Measurements from ENCODE around the gene MINDY1.

MINDY1 gene

GRCh38 chr1:151011154-151011850, 4.6 kb upstream of the MINDY1 start:
- DNase-seq (no peak), ATAC-seq (no peak)

DNA sequence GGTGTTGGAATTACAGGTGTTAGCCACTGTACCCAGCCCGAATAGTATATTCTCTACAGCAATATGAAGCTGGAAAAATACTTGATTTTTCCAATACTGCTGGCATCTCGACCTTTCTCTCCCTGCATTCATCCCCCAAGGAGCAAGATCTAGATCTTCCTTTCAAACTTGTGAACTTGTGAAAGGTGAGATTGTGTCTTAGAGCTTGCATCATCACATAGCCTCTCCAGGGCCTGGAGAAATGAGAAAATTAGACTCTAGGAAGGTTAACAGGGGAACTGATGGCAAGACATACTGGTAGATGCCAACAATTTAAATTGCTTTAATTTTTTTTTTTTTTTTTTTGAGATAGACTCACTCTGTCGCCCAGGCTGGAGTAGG, 3.6 kb upstream of the MINDY1 start:
- ATAC-seq: no peak
- no peak for DNase-seq

DNA sequence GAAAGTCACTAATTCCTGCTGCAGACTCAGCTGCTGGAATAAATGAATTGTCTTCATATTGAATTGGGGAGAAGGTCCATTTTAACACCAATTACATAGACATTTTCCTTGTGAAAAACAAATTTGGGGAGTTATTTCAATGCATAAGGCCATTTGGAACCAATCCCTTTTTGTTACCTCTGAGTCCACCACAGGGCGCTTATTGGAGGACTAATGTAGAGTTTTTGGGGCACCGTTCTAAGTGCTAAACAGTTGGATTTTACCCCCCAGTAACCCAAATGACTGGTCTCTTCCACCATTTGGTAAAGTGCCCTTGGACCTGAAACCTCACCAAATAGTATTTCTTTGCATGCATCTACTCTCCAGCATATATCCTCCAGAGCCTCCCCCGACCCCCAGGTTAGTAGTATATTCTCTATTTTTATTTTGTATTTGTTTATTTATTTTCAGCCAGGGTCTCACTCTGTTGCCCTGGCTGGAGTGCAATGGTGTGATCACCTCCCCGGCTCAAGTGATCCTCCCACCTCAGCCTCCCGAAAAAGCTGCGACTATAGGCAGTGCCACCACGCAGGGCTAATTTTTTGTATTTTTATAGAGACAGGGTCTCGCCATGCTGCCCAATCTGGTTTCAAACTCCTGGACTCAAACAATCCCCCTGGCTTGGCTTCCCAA, 3.1 kb upstream of the MINDY1 start:
- no peak for ATAC-seq

DNA sequence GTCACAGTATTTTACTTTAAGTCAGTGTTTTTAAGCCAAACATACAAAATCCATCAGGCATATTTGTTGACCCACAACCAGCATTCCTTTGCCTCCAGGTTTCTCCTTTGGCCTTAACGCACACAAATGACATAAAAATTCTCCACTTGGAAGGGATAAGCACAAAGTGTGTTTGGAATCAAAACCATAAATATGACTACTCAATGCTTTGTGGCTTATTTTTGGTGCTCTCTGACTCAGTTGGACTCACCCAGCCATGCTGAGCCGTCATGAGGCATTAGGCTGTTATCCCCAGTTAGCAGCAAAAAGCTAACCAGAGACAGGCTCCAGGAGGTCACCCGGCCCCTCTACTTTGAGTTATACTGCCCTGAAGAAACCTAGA, 2.5 kb upstream of the MINDY1 start:
- no peak for DNase-seq
- no peak for ATAC-seq

More for the DNA sequence above, 3.1 kb upstream of the MINDY1 start:
- no peak for DNase-seq

DNA sequence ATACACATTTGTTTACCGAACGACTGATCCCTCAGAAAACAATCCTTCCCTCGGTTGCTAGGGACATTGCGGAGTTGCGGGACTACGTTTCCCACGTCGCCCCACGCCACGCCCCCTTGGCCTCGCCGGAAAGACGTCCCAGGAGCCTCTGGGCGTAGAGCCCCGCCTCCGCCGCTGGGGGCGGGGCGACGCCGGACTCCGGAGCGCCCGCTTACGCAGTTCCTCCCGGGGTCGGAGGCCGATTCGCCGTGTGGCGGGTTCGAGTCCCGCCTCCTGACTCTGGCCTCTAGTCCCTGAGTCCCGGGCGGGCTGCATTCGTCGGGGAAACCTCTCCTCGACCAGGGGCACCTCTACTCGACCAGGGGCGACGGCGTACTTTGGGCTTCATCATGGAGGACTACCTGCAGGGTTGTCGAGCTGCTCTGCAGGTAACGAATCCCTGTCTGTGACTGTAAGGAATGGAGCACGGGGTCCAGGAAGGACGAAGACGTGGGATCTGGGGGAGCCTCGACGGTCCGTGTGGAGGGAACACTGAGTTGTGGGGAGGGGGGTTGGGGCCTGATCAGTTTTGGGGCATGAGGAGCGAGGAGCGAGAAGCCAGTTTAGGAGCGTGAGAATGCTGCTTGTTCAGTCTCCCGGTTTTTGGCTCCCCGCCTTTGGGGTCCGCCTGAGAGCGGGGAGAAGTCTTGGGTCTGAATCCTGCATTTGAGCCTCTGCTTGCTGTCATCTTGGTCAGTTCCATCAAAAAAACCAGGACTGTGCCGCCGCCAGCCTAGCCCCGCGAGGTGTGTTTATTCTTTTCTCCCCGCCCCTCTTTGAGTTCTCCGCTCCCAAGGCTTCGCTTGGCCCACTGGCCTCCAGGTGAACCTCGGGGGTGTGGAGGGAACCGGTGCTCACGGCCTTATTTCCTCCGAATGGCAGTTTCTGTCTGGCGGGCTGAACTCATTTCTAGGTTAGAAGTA, 1.8 kb upstream of the MINDY1 start, which contains the start of gene PRUNE1:
TSS of gene PRUNE1 (plus strand) at position 206 of the 962 bp plus-strand sequence. CDS start at position 390, 184 bp downstream.
- DNase-seq (peak; percentile 98), ATAC-seq (peak; percentile 82)

DNA sequence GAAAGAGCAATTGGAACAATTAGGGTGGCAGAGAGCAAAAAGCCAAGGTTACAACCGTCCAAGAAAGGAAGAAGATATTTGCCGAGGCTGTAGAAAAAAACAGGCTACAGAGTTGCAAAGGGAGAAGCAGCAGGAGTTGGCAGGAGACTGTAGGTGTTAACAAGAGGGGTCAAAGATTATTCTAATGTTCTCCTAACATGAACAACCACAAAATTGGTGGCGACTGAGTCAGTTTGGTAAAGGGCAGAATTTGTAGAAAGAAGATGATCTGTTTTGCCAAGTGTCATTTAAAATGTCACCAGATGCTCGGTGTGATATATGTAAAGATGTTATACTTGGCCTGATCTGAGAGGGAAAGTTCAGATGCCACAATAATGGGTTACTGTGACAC, 1.1 kb upstream of the MINDY1 start:
- ATAC-seq: no peak

DNA sequence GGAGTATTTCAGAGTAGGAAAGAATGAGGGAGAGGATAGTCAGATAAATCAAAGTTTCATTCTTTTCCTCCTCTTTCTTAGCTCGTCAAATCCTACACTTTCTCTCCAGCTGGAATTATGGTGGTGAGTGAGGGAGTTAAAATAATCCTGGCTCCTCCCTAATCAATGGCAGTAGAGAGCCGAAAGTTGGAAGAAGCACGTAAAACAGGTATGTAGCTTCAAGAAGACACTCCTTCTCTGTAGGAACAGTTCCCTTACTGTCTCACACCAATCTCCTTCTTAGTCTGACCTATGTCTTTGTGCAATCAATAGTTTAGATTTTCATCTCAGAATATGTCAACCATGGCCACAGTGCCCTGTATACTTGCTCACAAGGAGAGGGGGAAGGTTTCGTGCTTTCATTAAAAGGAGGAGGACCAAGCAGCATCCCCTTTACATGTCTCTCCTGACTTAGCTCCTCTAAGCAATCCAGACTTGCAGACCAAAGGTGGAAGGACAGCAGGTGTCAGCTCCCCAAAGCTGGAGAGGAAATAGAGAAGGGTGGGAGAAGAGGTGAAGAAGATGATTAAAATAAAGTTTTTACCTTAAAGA, 878 bp downstream of the MINDY1 start:
- no peak for DNase-seq
- ATAC-seq: no peak

More for the DNA sequence above, 1.1 kb upstream of the MINDY1 start:
- no peak for DNase-seq

DNA sequence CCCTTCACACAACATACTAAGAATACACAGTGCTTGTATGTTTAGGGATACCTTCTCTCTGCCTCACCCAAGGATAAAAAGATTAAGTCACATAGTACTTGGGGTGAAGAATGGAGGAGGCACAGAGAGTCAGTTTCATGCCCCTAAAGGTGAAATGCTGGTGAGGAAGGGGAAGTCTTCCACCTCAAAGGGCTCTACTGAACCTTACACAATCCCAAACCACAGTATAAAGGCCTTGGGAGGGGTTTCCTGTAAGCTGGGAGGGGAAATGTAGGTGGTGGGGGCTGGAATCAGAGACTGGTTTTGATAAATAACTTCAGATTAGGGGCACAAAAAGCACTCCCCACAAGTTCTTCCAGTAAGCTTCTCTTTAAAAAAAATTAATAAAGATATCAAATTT, 3.5 kb downstream of the MINDY1 start:
- ATAC-seq (no peak), DNase-seq (no peak)

DNA sequence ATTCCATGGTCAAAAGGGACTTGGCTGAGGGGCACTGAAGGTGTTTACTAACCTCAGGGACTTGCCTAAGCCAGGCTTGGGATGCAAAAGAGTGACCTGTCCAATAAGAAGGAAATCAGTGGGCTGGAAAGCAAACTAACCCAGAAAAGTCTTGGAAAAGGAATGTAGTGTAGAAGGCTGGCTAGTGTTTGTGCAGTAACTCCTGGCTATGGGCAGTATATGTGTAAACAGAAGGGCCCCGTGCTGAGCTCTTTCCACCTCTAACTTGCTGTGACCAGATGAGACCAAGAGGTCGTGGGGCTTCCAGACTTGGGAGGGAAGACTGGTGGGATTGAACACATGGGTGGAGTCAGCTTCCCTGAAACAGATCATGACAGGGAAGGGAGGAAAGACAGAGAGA, 4.1 kb downstream of the MINDY1 start:
- DNase-seq (no peak), ATAC-seq (no peak)

GRCh38 chr1:151002051-151002450, 4.7 kb downstream of the MINDY1 start:
- ATAC-seq (no peak), DNase-seq (no peak)

- DNase-seq (no peak), ATAC-seq (no peak)
Observed at GRCh38 chr1:151001602-151002001, 5.1 kb downstream of the MINDY1 start.

DNA sequence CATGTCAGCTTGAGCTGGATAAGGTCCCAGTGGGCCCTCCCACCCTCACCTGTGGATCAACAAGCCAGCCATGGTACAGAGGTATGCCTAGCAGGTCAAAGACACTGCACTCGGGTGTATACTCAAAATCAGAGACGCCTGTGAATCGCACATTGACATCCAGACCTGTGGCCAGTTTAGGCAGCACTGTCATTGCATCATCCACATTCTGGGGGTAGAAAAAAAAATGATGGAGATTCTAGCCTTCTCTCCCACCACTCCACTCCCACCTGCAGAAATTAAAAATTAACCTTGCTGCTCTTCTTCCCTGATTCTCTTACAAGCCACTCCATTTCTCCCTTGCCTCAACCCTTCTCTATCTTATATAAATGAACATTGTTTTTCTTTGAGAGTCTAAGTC, 6.3 kb downstream of the MINDY1 start:
- no peak for DNase-seq
- ATAC-seq: no peak

- DNase-seq (no peak), ATAC-seq (no peak)
Observed at GRCh38 chr1:150999926-151000325, 6.8 kb downstream of the MINDY1 start.

DNA sequence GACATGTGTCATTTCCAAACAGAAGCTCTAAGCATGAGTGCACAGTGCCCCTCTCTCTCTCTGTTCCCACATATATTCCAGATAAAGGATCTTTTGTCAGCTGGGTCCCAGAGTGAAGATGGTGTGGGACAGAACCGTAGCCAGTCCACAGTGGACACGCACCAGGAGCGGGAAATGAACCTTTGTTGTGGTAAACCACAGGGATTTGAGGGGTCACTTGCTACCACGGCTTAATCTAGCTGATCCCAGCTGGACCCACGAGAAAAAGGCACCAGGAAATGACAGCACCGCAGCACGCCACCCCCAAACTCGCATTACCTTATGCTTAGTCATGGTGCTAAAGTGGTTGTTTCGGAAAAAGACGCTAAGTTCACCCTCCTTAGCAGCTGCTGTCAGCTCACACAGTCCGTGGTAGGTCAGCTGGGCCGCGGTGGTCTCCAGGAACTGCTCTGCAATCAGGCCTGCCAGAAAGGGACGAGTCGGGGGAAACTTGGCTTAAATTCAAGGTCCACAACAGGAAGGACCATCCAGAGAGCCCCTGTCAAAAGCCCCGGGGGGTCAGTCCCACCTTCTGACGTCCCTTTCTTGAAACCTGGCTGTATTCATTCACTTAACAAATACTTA, 7.5 kb downstream of the MINDY1 start:
- ATAC-seq: peak; percentile 78
- peak; percentile 51 for DNase-seq

DNA sequence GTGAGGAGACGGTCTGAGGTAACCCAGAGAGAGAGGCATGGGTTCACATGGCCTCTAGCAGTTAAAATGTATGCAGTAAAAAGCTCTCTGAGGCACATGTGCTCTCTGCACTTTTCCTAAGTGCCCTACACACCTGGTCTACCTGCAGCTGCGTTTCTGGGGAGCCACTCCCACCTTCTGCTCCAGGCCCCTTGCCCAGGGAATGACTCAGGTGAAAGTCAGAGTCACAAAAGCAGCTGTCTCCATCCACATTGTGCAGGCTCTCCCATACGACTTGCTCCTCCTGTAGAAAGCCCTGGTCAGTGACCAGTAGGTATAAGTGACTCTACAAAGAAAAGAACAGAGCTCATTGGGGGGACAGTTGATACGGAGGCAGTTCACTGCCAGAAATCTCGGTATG, 8.8 kb downstream of the MINDY1 start:
- ATAC-seq (no peak), DNase-seq (no peak)

DNA sequence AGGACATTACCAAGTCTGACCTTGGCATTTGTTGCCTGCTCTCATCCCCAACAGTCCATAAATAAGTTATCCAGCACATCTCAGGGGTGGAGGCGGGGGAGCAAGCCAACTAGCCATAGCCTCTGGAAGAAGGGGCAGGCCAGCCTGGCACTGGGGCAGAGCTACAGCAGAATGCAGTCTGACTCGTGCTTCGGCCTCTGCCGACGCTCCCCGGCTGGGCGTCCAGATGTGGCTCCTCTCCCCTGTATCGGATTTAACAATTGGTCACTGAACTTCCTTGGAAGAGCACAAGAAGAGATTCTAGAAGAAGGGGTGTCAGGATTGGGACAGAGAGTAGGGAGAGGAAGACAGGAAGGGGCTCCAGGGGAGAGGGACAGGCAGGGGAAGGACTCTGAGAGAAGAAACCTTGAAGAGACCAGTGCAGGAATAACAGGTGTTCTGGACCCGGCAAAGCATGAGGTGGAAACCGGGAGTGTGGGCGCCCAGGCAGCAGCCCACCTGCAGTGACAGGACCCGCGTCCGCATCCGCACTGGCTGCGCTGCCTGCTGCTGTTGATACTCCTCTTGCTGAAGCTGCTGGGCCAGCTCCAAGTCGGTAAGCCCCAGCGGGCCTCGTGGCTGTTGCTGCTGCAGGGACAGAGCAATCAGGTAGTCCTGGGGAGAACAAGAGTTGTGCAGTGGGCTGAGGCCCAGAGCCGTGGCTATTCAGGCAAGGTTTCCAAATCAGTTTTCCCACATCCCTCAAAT, 9.4 kb downstream of the MINDY1 start:
- no peak for DNase-seq
- ATAC-seq: no peak

DNA sequence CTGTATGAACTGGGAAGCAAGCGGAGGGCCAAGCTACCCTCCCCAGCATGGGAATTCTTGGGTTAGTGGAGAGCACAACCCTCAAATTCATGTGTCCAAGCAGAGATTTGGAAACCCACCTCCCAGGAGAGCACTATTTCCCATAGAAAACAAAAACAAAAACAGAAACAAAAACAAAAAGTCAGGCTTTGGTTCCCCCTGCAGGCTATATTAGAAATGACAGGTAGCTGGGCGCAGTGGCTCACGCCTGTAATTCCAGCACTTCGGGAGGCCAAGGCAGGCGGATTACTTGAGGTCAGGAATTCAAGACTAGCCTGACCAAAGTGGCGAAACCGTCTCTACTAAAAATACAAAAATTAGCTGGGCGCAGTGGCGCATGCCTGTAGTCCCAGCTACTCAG, 10.8 kb downstream of the MINDY1 start:
- ATAC-seq (no peak), DNase-seq (no peak)

DNA sequence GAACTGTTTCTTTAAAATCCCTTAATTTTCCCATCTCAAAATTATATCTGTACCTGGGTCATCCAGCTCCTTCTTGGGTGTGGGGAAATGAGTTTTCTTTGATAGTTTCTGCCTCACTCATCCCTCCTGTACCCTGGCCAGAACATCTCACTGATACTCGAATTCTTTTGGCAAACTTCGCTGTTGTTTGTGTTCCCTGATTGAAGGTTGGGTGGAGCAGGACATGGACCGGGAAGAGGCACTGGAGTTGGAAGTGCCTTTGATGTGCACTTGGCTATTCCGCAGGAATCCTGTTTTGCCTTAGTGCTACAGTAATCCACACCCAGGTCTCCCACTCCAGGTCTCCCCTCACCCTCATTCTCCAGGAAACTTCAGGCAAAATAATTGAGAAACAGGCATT, 11.2 kb downstream of the MINDY1 start:
- ATAC-seq: no peak
- DNase-seq: no peak

- DNase-seq (no peak), ATAC-seq (no peak)
Observed at GRCh38 chr1:150994248-150994647, 12.5 kb downstream of the MINDY1 start.

- no peak for DNase-seq
- no peak for ATAC-seq
Observed at GRCh38 chr1:150992626-150993025, 14.1 kb downstream of the MINDY1 start.

- DNase-seq: no peak
- no peak for ATAC-seq
Observed at GRCh38 chr1:150987924-150988323, 18.8 kb downstream of the MINDY1 start.

Measured in stimulated activated naive CD8-positive, alpha-beta T cell treated with anti-CD3 and anti-CD28 coated beads, Interleukin-15, Interleukin-2, amounts not matched to agents 100 U/mL and 50 U/mL, for 24 hours (primary cell).